Prostate gland (tissue), 2 donors: ENCODE results near the gene TMPO. TPM values are rescaled to one million over a fixed set of nuclear protein-coding genes. Genes with fewer than 3 reads are reported as not detected.
A peak's percentile ranks its signal among the peaks of the same experiment; 100 is the strongest.

Source experiments
- DNase-seq: peaks from one replicate; pipeline ENCODE4 v3.0.0-alpha.2; 2019; ENCODE audit warnings: low spot score
- H3K27ac ChIP-seq, 2 donors: fragments of 200-600 bp; sonication (generic); 2 replicates each; pipeline ENCODE4 v1.5.1; 2017 to 2019
- H3K27me3 ChIP-seq: fragments of 200-600 bp; sonication (generic); replicated peaks from 2 replicates; pipeline ENCODE4 v1.5.1; 2019; ENCODE audit not compliant: insufficient read depth
- H3K36me3 ChIP-seq, 2 donors: fragments of 200-600 bp; sonication (generic); 1 replicate in 1 of 2; 2 replicates in 1 of 2; pipeline versions ENCODE4 v1.5.1 to v1.8.1; 2017 to 2019
- H3K4me1 ChIP-seq: fragments of 200-600 bp; sonication (generic); replicated peaks from 2 replicates; pipeline ENCODE4 v1.5.1; 2019
- H3K4me3 ChIP-seq, 2 donors: fragments of 200-600 bp; sonication (generic); 2 replicates each; pipeline ENCODE4 v1.5.1; 2017 to 2019
- H3K9me3 ChIP-seq: fragments of 200-600 bp; sonication (generic); 2 replicates; pipeline ENCODE4 v1.5.1; 2017
- CTCF ChIP-seq, 4 experiments: fragments of 200-600 bp in 2 of 4; fragments of 450-650 bp in 2 of 4; sonication (generic) in 2 of 4; IDR thresholded peaks; 1 replicate in 3 of 4; 2 replicates in 1 of 4; pipeline ENCODE4 v1.5.1; 2016 to 2019; ENCODE audit warnings: antibody characterized with exemption in 4 of 4, mild to moderate bottlenecking in 2 of 4, moderate library complexity in 2 of 4
- POLR2A ChIP-seq: fragments of 450-650 bp; IDR thresholded peaks from one replicate; pipeline ENCODE4 v1.6.1; 2016; ENCODE audit warnings: antibody characterized with exemption, mild to moderate bottlenecking
- POLR2AphosphoS5 ChIP-seq: sonication (generic); formaldehyde crosslinking; IDR thresholded peaks from one replicate; pipeline ENCODE4 v1.6.1; 2017; ENCODE audit warnings: antibody characterized with exemption
- WGBS: methylation state at CpG from one replicate; pipeline ENCODE4 v1.1.5; 2018; 5-methylcytosine and 5-hydroxymethylcytosine counted together
- intact Hi-C: fragments of 100-400 bp; cut with DNase I; formaldehyde crosslinking; loops from one replicate; pipeline ENCODE4 v1.14.2; 2022
- total RNA-seq, 2 donors: library from RNA; depleted of rRNA; stranded (reverse); fragments of >200 nt; gene quantifications; one replicate each; pipeline ENCODE4 v1.1.0, GENCODE V29; 2016

TMPO gene
- total RNA-seq, 2 donors from 2014 or later = 47.7 to 79.6 TPM

DNA sequence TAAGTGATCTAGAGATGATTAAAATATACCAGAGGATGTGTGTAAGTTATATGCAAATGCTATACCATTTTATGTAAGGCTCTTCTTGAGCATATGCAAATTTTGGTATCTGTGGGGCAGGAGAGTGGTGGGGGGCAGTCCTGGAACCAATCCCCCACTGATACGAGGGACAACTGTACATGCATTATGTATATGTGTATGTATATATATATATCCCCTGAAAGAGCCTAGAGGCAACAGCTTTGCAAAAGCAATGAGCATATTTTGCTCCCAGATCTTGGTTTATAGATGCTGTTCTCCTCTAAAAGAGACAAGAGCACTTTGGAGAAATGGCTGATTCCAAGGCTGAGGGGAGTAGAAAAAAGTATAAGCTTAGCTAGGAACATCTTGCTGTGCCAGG lies 65.7 kb downstream of the TMPO start:
- H3K27me3 ChIP-seq = no peaks in the 10 kb centered on the region
- DNase-seq = no peak
- no peak for TF ChIP-seq CTCF (IDR thresholded peaks at IDR 0.05)
- TF ChIP-seq POLR2AphosphoS5 = no peak
- no peak for TF ChIP-seq POLR2A
- 76% methylated on average over 1 of the region's 1 CpG for WGBS
- H3K36me3 ChIP-seq = no peaks in the 10 kb centered on the region
- H3K4me3 ChIP-seq = no peak overlapping the region
- no peak overlapping the region for H3K27ac ChIP-seq
- H3K4me1 ChIP-seq = no peaks in the 10 kb centered on the region
- no peaks in the 10 kb centered on the region for H3K9me3 ChIP-seq
- intact Hi-C loops = no loop called here

DNA sequence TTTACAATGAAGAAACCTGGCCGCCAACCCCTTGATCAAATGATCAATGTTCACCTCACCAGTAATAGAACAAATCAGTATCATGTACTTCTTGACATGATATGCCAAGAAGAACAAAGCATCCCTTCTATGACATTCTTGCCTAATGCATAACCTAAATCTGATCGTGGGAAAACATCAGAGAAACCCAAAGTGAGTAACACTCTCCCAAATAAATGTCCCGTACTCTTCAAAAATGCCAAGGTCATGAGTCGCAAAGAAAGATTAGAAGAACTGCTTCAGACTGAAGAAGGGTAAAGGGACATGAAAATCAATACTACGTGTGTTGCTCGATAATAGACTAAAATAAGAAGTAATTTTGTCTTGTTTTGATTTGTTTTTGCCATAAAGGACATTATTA lies 66.7 kb downstream of the TMPO start:
- no peak for TF ChIP-seq CTCF (IDR thresholded peaks at IDR 0.05)
- no peak for TF ChIP-seq POLR2A
- no peak for TF ChIP-seq POLR2AphosphoS5
- no peak for DNase-seq
- Histone ChIP-seq H3K4me1 (no peaks in the 10 kb centered on the region), H3K9me3 (no peaks in the 10 kb centered on the region), H3K4me3 (no peak overlapping the region), H3K27me3 (no peaks in the 10 kb centered on the region), H3K27ac (no peak overlapping the region), H3K36me3 (no peaks in the 10 kb centered on the region)
- WGBS = 79% methylated on average over 6 of the region's 6 CpGs
- intact Hi-C loops = no loop called here

DNA sequence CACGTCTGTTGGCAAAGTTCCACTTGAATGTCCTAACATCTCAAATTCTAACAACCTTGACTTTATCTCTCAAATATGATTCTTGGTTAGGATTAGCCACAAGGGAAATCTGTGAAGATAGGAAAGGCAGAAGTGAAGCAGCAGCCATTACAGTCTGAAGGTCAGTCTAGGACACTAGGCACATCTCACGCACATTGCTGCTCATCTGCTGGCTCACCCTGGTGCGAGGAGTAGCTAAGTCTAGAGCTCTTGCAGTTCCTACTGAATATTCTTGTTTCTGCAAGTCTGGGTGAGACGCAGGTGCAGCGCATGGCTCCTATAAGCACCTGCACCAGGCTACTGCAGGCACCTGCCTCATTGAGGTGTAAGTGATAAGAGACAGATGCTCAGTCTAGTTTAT lies 71.7 kb downstream of the TMPO start:
- no peaks in the 10 kb centered on the region for H3K9me3 ChIP-seq
- TF ChIP-seq POLR2AphosphoS5 (no peak), CTCF (IDR thresholded peaks at IDR 0.05) (no peak), POLR2A (no peak)
- no peaks in the 10 kb centered on the region for H3K4me1 ChIP-seq
- H3K36me3 ChIP-seq = no peaks in the 10 kb centered on the region
- intact Hi-C loops = no loop called here
- H3K27ac ChIP-seq = no peak overlapping the region
- no peaks in the 10 kb centered on the region for H3K27me3 ChIP-seq
- WGBS = 88% methylated on average over 5 of the region's 5 CpGs
- DNase-seq = no peak
- no peak overlapping the region for H3K4me3 ChIP-seq

DNA sequence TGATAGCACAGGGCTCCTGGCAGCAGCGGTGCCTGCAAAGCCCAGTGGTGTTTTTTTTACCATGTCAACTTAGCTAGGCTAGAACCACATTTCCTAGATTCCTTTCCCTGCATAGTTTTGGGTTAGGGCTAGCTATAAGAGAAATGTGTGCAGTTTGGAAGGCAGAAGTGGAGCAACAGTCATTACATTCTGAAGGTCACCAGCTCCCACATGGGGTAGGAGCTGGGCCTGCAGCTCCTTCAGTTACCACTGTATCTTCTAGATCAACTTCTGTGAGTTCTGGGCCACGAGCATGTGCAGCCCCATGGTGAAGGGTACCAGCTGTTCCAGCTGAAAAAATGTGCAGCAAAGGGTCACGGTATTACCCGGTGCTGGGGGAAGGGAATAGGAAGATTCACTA lies 75.8 kb downstream of the TMPO start:
- no peak for TF ChIP-seq POLR2AphosphoS5
- TF ChIP-seq POLR2A = no peak
- no peak for TF ChIP-seq CTCF (IDR thresholded peaks at IDR 0.05)
- DNase-seq = no peak
- intact Hi-C loops = loop anchor here (10.0 kb wide), 1 partner anchor 96 kb away; no protein-coding TSS in a partner anchor

DNA sequence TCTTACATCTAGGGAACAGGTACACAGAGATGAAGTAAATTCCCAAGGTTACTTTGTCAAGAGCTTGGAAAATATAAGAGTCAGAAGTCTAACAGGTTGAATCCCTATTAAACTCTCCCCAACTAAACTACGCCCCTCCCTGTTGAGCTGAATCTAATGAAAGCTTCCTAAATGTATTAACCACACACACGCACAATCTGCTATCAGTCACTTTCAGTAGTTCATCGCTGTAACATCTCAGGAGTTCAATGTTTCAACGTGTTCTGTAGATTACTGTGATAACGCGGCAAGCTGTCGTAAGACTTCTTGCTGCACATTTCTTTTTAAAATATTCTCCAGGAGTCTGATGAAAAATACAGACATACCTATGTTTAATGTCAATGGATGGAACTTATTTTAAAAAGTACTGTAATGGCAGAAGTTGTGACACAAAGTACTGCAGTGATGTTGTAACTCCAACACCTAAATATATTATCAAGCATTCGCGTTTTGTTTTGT lies 77.5 kb downstream of the TMPO start:
- 16% methylated on average over 9 of the region's 9 CpGs for WGBS
- intact Hi-C loops = loop anchor here (2.0 to 10.0 kb wide), 2 partner anchors 52 to 98 kb away; partner anchors contain the start of genes APAF1 and IKBIP

More for the DNA sequence above, 75.8 kb downstream of the TMPO start:
- WGBS = 83% methylated on average over 4 of the region's 4 CpGs
- no peaks in the 10 kb centered on the region for H3K9me3 ChIP-seq
- H3K36me3 ChIP-seq = no peaks in the 10 kb centered on the region
- H3K4me1 ChIP-seq = no peaks in the 10 kb centered on the region
- no peak overlapping the region for H3K4me3 ChIP-seq
- H3K27ac ChIP-seq = no peak overlapping the region
- no peaks in the 10 kb centered on the region for H3K27me3 ChIP-seq

More for the DNA sequence above, 77.5 kb downstream of the TMPO start:
- Histone ChIP-seq H3K4me1 (no peaks in the 10 kb centered on the region), H3K36me3 (no peaks in the 10 kb centered on the region), H3K27me3 (no peaks in the 10 kb centered on the region), H3K4me3 (peak overlapping the region; percentile 90 to 98), H3K9me3 (no peaks in the 10 kb centered on the region), H3K27ac (peak overlapping the region; percentile 95 to 97)
- no peak for DNase-seq
- TF ChIP-seq CTCF (IDR thresholded peaks at IDR 0.05) (no peak), POLR2AphosphoS5 (no peak), POLR2A (no peak)
